ENCODE data around the gene MAML3. TPM values are rescaled to one million over a fixed set of nuclear protein-coding genes. Genes with fewer than 3 reads are reported as not detected.

MAML3 gene
- total RNA-seq, 1 experiment from 2014 or later, result 14.8 TPM

- no peak for DNase-seq (ENCODE audit: extremely low read depth, low read depth)
Observed at GRCh38 chr4:139908636-139909437, 245.1 kb downstream of the MAML3 start.

DNA sequence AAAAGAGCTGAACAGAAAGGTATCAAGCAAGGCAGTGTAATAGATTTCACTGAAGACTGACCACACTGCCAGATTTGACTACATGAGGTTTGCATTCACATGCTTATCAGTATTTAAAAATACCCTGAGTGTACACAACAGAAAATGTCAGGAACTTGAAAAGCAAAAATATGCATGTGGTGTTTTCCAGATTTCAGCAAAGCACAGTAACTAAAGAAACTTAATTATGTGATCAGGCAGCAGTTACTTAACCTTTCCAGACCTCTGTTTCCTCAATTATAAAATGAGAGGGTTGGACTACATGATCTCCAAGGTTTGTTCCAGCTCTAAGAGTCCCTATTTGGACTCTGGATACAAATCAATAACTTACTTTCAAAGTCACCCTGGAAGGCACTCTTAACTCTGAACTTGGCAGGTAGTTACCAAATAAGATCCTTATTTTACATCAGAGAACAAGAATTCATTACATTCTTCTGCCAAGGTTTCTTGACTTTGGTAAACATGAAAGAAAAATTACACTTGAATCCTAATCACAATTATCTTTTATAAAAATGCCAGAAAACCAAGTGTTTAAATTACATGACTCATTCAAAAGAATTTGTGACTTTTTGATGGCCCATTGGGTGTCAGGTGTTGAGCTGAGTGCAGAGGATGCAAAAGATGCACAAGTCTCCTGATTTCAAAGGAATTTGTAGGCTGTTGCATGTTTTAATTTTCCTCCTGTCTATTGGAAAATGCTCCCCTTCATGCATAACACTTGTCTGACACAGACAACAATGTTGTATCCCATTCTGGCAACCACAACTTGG, 246.8 kb downstream of the MAML3 start:
- no peak for DNase-seq (ENCODE audit: extremely low read depth, low read depth)

DNA sequence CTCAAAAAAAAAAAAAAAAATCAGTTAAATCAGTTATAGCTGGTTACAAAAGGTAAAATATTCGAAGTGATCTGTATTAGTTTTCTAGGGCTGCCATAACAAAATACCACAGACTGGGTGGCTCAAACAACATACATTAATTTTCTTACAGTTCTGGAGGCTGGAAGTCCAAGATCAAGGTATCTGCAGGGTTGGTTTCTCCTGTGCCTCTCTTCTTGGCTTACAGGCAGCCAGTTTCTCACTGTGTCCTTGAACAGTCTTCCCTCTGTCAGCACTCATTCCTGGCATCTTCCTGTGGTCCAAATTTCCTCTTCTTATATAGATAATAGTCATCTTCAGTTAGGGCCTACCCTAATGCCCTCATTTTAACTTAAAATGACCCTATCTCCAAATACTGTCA, 248.5 kb downstream of the MAML3 start:
- DNase-seq (ENCODE audit: extremely low read depth, low read depth), result no peak

DNA sequence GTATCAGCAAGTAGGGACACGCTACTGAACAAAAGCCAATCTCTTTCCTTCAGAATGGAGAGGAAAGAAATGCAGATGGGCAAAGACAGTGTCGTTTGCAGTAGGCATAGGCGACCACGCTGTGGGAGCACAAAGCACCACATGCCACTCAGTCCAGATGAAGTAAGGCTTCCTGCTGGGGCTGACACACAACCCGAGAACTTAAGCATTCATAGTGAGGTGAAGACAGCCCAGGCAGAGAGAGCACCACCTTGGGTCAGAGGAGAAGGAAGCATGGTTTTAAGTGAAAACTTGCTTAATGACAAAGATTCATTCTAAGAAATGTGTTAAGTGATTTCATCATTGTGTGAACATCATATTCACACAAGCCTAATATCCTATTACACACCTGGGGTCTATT, 249.6 kb downstream of the MAML3 start:
- no peak for DNase-seq (ENCODE audit: extremely low read depth, low read depth)

- no peak for DNase-seq (ENCODE audit: extremely low read depth, low read depth)
Observed at GRCh38 chr4:139903845-139904244, 250.1 kb downstream of the MAML3 start.

GRCh38 chr4:139902321-139903320, 251.4 kb downstream of the MAML3 start:
- no peak for DNase-seq (ENCODE audit: extremely low read depth, low read depth)

- peak; percentile 18 for DNase-seq (ENCODE audit: extremely low read depth, low read depth)
Observed at GRCh38 chr4:139901531-139902320, 252.3 kb downstream of the MAML3 start.

GRCh38 chr4:139900964-139901376, 253.0 kb downstream of the MAML3 start:
- DNase-seq (ENCODE audit: extremely low read depth, low read depth), result peak; percentile 28

DNA sequence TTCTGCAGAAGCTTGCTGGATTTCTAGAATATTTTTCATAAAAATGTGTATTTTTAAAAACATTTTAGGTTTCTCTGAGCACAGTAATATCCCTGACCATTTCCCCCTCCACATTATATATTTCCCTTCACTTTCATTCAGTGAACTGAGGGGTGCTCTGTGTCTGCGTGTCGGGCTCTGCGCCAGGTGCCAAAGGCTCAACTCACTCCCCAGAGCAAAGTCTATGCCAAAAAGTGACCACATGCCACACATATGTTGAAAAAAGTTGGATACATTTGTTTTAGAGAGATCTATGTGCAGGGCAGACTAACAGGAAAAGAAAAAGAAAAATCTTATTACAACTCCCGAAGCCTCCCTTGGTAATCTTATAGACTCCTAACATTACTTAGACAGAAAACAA, 254.6 kb downstream of the MAML3 start:
- DNase-seq (ENCODE audit: extremely low read depth, low read depth), result no peak

- DNase-seq (ENCODE audit: extremely low read depth, low read depth), result no peak
Observed at GRCh38 chr4:139898293-139898692, 255.7 kb downstream of the MAML3 start.

- no peak for DNase-seq (ENCODE audit: extremely low read depth, low read depth)
Observed at GRCh38 chr4:139896091-139896604, 257.8 kb downstream of the MAML3 start.

DNA sequence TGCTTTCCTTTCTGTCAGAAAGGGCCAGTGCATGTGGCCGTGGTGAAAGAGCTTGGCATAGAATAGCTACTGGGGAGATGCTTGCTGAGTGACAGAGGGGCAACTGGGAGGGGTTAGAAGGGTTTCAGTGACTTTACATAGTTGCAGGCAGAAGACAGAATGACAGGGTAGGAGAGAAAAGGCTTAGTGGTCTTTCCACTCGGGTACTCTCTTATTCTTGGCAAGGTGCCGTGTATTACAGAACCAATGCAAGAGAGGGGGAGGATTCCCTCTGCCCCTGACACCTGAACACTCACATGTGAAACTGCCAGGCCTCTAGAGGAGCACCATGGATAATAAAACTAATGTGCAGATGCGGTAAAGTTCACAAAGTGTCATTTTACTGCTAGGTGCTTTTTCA, 260.2 kb downstream of the MAML3 start:
- DNase-seq (ENCODE audit: extremely low read depth, low read depth), result no peak

DNA sequence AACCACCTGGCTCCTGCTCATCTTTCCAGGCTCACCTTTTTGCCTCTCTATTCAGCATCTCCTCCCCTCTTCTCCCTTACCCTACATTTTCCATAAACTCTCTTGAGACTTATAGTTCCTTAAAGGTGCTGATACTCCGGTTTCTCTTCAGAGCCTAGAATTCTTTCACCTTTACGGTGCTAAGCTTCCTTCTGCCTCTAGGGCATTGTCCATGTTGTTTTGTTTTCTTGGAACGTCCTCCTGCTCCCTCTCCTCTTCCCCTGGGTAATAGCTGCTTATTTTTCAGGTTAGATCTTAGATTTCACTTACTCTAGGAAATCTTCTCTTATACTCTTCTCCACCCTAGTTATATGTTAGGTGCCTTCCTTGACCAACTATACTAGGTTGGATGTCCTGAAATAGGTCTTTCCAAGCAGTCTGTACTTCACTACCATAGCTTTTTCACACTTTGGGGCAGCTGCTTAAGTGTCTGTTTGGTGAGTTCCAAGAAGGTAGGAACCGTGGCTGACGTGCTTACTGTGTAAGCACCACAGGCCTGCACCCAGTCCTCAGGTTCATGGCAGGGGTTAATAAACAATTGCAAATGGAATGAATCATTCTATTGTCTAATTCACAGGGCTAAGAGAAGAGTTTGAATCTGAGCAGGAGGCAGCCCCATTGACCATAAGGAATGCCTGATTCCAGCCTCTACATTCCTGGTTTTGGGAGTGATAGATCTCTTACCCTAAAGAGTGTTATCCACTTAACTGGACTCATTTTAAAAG, 260.8 kb downstream of the MAML3 start:
- DNase-seq (ENCODE audit: extremely low read depth, low read depth), result no peak

- DNase-seq (ENCODE audit: extremely low read depth, low read depth), result no peak
Observed at GRCh38 chr4:139890816-139891215, 263.2 kb downstream of the MAML3 start.

- DNase-seq (ENCODE audit: extremely low read depth, low read depth), result no peak
Observed at GRCh38 chr4:139889901-139890300, 264.1 kb downstream of the MAML3 start.

DNA sequence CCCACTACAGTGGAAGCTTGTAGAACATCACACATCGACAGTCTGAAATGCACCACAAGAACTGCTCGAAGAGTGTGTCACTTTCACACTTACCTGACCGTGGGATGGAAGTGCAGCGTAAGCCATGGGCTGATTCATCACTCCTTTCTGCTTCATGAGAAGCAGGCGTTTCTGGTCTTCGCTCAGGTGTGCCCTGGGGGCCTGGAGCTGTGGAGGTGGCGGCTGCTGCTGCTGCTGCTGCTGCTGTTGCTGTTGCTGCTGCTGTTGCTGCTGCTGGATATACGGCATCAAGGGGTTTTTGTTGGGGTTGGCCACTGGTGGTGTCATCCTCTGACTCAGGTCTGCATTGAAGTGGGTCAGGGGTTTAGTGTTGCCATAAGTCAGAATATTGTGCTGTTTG, 264.7 kb downstream of the MAML3 start:
- no peak for DNase-seq (ENCODE audit: extremely low read depth, low read depth)

DNA sequence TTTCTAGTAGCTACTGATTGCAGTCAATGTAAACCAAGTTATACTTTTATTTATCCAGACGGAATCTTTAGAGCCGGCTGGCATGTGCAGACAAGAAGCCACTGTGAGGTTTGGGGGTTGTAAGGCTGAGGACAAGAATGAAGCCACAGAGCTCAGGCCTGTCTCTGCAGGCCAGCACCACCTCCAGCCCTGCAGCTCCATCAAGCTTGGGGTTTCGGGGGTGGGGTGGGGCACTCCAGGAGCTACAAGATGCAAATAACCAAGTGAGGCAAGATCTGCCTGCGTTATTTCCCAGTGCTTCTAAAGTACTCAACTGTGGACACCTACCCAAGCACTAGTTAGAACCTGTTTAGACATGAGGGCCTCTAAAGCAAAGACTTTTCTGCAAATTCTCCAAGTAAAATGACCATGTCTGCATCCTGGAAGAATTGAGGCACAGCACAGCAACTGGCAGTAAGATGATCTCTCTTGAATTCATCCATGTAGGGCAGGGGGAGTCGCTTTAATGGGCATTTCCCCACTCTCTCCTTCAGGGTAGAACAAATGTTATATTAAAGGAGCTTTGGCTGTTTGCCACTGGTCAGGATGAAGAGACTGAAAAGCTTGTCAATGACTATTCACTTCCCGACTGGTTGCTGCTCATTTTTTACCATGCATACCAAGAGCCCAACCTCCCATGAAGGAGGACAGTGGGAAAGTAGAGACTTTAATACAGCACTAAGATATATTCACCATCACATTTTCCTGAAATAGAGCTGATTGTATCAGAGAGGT, 265.8 kb downstream of the MAML3 start:
- no peak for DNase-seq (ENCODE audit: extremely low read depth, low read depth)

DNA sequence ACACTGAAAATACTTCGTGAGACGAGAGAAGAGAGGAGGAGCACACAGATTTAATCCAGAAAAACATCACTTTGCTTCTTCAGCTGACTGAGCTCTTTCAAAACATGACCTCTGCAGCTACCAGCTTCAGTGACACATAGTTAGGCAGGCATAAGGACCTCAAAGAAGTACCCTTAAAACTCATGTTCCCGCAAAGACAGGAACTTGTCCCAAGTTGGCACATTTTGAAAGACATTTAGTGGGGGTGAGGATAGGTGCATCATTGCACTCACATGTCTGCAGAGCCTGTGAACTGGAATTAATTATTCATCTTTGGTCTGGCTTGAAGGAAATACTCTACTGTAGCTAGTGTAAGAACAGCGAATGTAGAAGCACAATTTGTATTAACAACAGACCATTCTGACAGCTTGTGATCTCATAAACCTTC, 266.6 kb downstream of the MAML3 start:
- DNase-seq (ENCODE audit: extremely low read depth, low read depth), result no peak

Measured in NCI-H460 (cell line).